HL-60 (cell line): Measurements from ENCODE around the gene TMPRSS3.

Experiments
- DNase-seq, 2 experiments: peaks; one replicate each; pipeline ENCODE4 v3.0.0-alpha.2; 2010 to 2020; ENCODE audit warnings: low read depth in 1 of 2, low spot score in 1 of 2
- H3K27ac ChIP-seq: fragments of 250-450 bp; sonication (Bioruptor Pico); replicated peaks from 2 replicates; pipeline ENCODE4 v1.5.1; 2020; ENCODE audit warnings: mild to moderate bottlenecking, moderate library complexity
- H3K27me3 ChIP-seq: fragments of 250-450 bp; sonication (Bioruptor Pico); 2 replicates; pipeline ENCODE4 v1.5.1; 2021; ENCODE audit warnings: mild to moderate bottlenecking, moderate library complexity; ENCODE audit not compliant: insufficient read depth, poor library complexity, severe bottlenecking
- H3K4me3 ChIP-seq: replicated peaks from 2 replicates; pipeline ENCODE4 v1.5.1; 2011; ENCODE audit warnings: mild to moderate bottlenecking, control low read depth, low read length; ENCODE audit not compliant: insufficient read depth
- GABPA ChIP-seq: IDR thresholded peaks from 2 replicates; pipeline ENCODE4 v1.6.1; 2012; ENCODE audit warnings: low read depth
- POLR2AphosphoS5 ChIP-seq: IDR thresholded peaks from 2 replicates; pipeline ENCODE4 v1.6.1; 2012; ENCODE audit warnings: low read depth
- SPI1 ChIP-seq: IDR thresholded peaks from 2 replicates; pipeline ENCODE4 v1.6.1; 2012; ENCODE audit warnings: low read depth, mild to moderate bottlenecking, borderline replicate concordance
- TF ChIP-seq, protein P1 (sequence below): IDR thresholded peaks from 2 replicates; pipeline ENCODE4 v1.6.1; 2012; ENCODE audit warnings: low read depth; ENCODE audit not compliant: insufficient replicate concordance
- TF ChIP-seq, protein P2 (sequence below): IDR thresholded peaks from one replicate; pipeline ENCODE4 v1.5.1; 2011; ENCODE audit warnings: low read length, control low read depth, inconsistent platforms; ENCODE audit not compliant: insufficient read depth

The TMPRSS3 gene

DNA sequence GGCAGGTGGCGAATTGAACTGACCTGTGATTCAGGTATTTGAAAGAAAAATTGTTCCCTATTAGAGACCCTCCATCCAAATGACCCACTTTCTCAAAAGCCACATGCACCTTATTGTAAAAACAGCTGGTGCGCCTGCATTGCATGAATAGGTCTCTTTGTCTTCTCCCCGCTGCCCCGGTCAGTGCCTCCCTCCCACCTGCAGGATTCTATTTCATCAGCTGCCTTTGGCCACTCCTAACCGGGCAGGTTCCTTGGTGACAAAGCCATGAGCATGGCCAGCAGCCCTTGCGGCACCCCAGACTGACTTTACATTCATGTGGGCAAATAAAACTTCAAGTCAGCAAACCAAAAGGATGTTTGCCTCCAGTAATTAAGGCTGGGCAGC, 6.4 kb downstream of the TMPRSS3 start:
- TF ChIP-seq, protein P1, sequence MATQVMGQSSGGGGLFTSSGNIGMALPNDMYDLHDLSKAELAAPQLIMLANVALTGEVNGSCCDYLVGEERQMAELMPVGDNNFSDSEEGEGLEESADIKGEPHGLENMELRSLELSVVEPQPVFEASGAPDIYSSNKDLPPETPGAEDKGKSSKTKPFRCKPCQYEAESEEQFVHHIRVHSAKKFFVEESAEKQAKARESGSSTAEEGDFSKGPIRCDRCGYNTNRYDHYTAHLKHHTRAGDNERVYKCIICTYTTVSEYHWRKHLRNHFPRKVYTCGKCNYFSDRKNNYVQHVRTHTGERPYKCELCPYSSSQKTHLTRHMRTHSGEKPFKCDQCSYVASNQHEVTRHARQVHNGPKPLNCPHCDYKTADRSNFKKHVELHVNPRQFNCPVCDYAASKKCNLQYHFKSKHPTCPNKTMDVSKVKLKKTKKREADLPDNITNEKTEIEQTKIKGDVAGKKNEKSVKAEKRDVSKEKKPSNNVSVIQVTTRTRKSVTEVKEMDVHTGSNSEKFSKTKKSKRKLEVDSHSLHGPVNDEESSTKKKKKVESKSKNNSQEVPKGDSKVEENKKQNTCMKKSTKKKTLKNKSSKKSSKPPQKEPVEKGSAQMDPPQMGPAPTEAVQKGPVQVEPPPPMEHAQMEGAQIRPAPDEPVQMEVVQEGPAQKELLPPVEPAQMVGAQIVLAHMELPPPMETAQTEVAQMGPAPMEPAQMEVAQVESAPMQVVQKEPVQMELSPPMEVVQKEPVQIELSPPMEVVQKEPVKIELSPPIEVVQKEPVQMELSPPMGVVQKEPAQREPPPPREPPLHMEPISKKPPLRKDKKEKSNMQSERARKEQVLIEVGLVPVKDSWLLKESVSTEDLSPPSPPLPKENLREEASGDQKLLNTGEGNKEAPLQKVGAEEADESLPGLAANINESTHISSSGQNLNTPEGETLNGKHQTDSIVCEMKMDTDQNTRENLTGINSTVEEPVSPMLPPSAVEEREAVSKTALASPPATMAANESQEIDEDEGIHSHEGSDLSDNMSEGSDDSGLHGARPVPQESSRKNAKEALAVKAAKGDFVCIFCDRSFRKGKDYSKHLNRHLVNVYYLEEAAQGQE, result no peak
- TF ChIP-seq POLR2AphosphoS5, result no peak
- no peak for TF ChIP-seq SPI1
- TF ChIP-seq, protein P2, sequence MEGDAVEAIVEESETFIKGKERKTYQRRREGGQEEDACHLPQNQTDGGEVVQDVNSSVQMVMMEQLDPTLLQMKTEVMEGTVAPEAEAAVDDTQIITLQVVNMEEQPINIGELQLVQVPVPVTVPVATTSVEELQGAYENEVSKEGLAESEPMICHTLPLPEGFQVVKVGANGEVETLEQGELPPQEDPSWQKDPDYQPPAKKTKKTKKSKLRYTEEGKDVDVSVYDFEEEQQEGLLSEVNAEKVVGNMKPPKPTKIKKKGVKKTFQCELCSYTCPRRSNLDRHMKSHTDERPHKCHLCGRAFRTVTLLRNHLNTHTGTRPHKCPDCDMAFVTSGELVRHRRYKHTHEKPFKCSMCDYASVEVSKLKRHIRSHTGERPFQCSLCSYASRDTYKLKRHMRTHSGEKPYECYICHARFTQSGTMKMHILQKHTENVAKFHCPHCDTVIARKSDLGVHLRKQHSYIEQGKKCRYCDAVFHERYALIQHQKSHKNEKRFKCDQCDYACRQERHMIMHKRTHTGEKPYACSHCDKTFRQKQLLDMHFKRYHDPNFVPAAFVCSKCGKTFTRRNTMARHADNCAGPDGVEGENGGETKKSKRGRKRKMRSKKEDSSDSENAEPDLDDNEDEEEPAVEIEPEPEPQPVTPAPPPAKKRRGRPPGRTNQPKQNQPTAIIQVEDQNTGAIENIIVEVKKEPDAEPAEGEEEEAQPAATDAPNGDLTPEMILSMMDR, result no peak
- TF ChIP-seq GABPA, result no peak
- no peak for DNase-seq
- Histone ChIP-seq H3K27me3 (peaks cover 3% of the 10 kb centered on the region), H3K27ac (no peak overlapping the region), H3K4me3 (no peak overlapping the region)

DNA sequence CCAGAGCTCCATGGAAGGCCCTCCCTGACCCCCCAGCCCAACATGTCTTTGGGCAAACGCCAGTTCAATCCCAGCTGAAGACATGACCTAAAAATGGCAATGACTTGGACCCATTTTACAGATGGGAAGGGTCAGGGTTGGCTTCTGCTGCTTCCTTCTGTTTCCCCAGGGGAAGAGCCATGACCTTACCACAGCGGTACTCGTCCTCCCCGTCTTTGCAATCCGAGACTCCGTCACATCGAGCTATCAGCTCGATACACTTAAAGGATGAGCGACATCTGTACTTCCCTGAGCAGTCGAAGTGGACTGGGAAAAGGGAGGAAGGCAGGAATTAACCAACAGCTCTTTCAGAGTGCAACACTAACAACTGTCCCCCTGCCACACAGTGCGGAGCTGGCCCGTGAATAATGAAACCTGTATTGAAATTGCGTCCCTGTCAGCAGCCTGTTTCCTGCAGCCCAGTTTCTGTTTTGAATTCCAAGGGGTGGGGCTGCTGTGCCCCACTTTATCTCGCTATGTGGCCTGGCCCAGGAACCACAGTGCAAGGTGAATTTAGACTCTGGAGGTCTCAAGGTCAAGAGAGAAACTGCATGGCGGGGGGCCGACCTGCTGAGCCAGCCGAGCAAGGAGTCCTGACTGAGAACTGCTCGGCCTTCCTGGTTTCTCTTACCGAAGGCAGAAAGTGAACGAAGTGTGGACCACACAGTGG, 7.0 kb downstream of the TMPRSS3 start:
- H3K4me3 ChIP-seq, result no peak overlapping the region
- no peak overlapping the region for H3K27ac ChIP-seq
- TF ChIP-seq GABPA (no peak), POLR2AphosphoS5 (no peak), SPI1 (no peak)
- TF ChIP-seq, protein P2, result no peak
- TF ChIP-seq, protein P1, result no peak
- peaks cover 3% of the 10 kb centered on the region for H3K27me3 ChIP-seq
- no peak for DNase-seq

DNA sequence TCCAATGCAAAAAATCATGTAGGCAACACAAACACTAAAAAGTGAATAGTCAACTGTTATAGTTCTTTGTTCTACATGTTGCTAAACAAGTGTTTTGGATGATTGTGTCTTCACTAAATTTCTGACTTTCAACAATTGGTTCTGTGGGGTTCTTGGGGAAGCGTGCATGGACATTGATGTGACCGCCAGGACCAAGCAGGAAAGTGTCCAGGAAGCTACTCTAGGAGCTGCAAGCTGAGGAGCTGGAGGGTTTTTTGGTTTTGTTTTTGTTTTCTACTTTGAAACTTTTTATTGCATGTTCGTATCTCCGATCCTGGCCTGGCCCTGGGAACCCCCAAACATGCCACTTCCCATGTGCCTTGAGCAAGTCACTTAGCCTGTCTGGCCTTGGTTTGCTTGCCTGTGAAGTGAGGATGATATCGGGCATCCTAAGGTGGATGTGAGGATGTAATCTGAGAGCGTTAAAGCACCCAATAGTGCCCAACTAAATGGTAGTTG, 8.0 kb downstream of the TMPRSS3 start:
- no peak for DNase-seq

More for the DNA sequence above, 8.0 kb downstream of the TMPRSS3 start:
- TF ChIP-seq, protein P1, result no peak
- TF ChIP-seq, protein P2, result no peak
- TF ChIP-seq GABPA (no peak), SPI1 (no peak)
- H3K27me3 ChIP-seq, result peaks cover 3% of the 10 kb centered on the region
- no peak overlapping the region for H3K27ac ChIP-seq
- H3K4me3 ChIP-seq, result no peak overlapping the region
